ENCODE measurements around the gene CCDC141.
A peak's percentile ranks its signal among the peaks of the same experiment; 100 is the strongest.
"Not testable (repeated sequence)": the region's sequence is repeated elsewhere in the genome, so short reads cannot be mapped to it uniquely, and the experiment has no call there.

CCDC141 gene, protein sequence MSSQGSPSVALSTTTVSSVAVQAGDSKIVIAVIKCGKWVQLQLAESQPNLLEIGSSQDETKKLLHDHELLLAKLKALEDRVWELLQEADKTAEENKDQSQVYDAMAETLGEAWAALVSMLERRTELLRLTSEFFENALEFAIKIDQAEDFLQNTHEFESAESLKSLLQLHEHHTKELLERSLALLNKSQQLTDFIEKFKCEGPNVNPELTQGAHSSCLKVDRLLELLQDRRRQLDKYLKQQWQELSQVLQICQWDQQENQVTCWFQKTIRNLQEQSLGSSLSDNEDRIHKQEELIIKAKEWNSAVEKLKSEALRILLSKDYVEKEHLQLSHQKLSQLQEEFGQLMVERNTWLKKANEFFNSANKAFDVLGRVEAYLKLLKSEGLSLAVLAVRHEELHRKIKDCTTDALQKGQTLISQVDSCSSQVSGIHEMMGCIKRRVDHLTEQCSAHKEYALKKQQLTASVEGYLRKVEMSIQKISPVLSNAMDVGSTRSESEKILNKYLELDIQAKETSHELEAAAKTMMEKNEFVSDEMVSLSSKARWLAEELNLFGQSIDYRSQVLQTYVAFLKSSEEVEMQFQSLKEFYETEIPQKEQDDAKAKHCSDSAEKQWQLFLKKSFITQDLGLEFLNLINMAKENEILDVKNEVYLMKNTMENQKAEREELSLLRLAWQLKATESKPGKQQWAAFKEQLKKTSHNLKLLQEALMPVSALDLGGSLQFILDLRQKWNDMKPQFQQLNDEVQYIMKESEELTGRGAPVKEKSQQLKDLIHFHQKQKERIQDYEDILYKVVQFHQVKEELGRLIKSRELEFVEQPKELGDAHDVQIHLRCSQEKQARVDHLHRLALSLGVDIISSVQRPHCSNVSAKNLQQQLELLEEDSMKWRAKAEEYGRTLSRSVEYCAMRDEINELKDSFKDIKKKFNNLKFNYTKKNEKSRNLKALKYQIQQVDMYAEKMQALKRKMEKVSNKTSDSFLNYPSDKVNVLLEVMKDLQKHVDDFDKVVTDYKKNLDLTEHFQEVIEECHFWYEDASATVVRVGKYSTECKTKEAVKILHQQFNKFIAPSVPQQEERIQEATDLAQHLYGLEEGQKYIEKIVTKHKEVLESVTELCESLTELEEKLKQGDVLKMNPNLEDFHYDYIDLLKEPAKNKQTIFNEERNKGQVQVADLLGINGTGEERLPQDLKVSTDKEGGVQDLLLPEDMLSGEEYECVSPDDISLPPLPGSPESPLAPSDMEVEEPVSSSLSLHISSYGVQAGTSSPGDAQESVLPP (N-terminal part only)
- total RNA-seq = 2.5 to 57.1 (median 15.1) reads per million in 9 experiments

- no peaks in the 10 kb centered on the region for H3K9me3 Mint-ChIP-seq
- no peaks in the 10 kb centered on the region for H3K27me3 Mint-ChIP-seq
- peak; percentile 57 for ATAC-seq (replicated peaks)
- no peak for DNase-seq
- no peak within 1 kb of the TSS for H3K27ac Mint-ChIP-seq
- H3K4me1 Mint-ChIP-seq (ENCODE audit: low read depth in 2 of 2) = peaks cover 0 to under 1% of the 10 kb centered on the region in 2 donors
- no peaks in the 10 kb centered on the region for H3K36me3 Mint-ChIP-seq (ENCODE audit: insufficient read depth)
- peak within 1 kb of the TSS; percentile 63 to 75 for H3K4me3 Mint-ChIP-seq
Observed at GRCh38 chr2:179049546-179050311, at the start of gene CCDC141. Gene CCDC141, minus strand, starts transcription at chr2:179050137. Its CDS starts 196 bp downstream, at chr2:179049941.

DNA sequence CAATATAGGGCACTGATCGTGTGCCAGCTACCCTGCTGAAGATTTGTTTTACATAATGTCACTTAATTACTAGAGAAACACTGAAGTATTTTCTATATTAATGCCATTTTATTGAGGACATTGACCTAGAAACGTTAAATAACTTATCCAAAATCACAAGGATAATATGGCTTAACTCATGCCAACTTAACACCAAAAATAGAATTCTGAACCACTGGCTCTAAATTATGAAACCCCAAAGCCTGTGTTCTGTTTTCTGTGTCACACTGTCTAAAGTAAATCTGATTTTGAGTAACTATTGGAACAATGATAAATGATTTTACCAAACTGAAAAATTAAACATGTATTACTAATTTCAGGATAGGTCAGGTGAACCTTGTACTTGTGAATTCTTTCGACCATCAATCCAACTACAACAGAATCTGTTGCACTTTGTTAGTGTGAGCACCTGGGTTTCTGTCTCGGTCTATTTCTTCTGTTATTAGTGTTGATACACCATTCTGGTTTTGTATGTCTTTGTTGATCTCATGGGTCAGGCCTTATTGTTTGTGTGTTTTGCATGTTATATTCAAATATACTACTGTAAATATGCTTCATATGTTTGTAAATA, 48.2 kb upstream of the CCDC141 start:
- ATAC-seq (replicated peaks) = no peak
- H3K4me1 Mint-ChIP-seq (ENCODE audit: low read depth in 2 of 2) = peaks cover 0 to 7% of the 10 kb centered on the region in 2 donors

DNA sequence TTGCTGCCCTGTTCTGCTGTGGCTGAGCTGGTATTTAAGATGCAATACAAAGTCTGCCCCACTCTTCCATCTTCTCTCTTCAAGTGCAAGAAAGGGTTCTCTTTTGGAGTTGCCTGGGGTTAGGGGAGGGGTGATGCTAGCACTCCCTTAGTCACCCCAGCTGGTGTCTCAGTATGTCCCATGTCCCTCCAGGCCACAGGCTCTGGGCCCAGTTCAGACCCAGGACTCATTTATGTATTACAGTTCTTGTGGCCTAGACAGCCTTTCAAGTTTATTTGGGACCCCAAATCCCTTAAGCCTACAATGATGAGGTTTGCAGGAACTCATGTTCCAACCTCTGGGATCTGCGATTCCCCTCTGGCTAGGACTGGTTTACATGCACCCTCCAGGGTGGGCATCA, 47.2 kb upstream of the CCDC141 start:
- no peak overlapping the region for H3K27ac Mint-ChIP-seq
- no peaks in the 10 kb centered on the region for H3K27me3 Mint-ChIP-seq
- H3K4me3 Mint-ChIP-seq = no peak overlapping the region
- H3K36me3 Mint-ChIP-seq (ENCODE audit: insufficient read depth) = no peaks in the 10 kb centered on the region
- no peak for DNase-seq
- ATAC-seq (replicated peaks) = no peak
- peaks cover 0 to 7% of the 10 kb centered on the region in 2 donors for H3K4me1 Mint-ChIP-seq (ENCODE audit: low read depth in 2 of 2)
- peaks cover 0 to 2% of the 10 kb centered on the region in 2 donors for H3K9me3 Mint-ChIP-seq

More for the DNA sequence above, 48.2 kb upstream of the CCDC141 start:
- Mint-ChIP-seq H3K4me3 (no peak overlapping the region), H3K27me3 (no peaks in the 10 kb centered on the region), H3K9me3 (peaks cover 0 to 2% of the 10 kb centered on the region in 2 donors), H3K36me3 (ENCODE audit: insufficient read depth) (no peaks in the 10 kb centered on the region), H3K27ac (no peak overlapping the region)
- no peak for DNase-seq

DNA sequence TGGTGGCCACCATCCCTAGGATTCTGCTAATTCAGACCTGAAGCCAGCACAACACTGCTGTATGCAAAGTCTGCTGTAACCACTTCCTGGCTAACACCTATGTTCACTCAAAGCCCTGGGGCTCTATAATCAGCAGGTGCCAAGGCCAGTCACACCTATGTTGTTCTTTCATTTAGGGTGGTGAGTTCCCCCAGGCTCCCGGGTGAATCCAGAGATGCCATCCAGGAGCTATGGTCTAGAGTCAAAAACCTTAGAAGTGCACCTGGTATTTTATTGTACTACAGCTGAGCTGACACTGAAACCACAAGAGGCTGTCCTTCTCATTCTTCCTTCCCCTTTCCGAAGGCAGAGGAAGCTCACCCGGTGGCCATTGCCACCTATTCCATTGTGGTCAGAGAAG, 46.2 kb upstream of the CCDC141 start:
- DNase-seq = no peak
- H3K4me3 Mint-ChIP-seq = no peak overlapping the region
- peaks cover 0 to 2% of the 10 kb centered on the region in 2 donors for H3K9me3 Mint-ChIP-seq

GRCh38 chr2:179092912-179093311, 43.0 kb upstream of the CCDC141 start:
- H3K9me3 Mint-ChIP-seq; H3K4me1 Mint-ChIP-seq (ENCODE audit: low read depth in 2 of 2); DNase-seq; H3K27ac Mint-ChIP-seq; H3K27me3 Mint-ChIP-seq; ATAC-seq (replicated peaks); H3K4me3 Mint-ChIP-seq; H3K36me3 Mint-ChIP-seq (ENCODE audit: insufficient read depth): not testable (repeated sequence)

More for the DNA sequence above, 46.2 kb upstream of the CCDC141 start:
- Mint-ChIP-seq H3K36me3 (ENCODE audit: insufficient read depth) (no peaks in the 10 kb centered on the region), H3K4me1 (ENCODE audit: low read depth in 2 of 2) (peaks cover 0 to 7% of the 10 kb centered on the region in 2 donors), H3K27me3 (no peaks in the 10 kb centered on the region), H3K27ac (no peak overlapping the region)
- ATAC-seq (replicated peaks) = peak; percentile 70

- Mint-ChIP-seq H3K27me3 (no peaks in the 10 kb centered on the region), H3K27ac (no peak overlapping the region), H3K4me1 (ENCODE audit: low read depth in 2 of 2) (no peaks in the 10 kb centered on the region), H3K9me3 (peaks cover 0 to 7% of the 10 kb centered on the region in 2 donors), H3K4me3 (no peak overlapping the region), H3K36me3 (ENCODE audit: insufficient read depth) (no peaks in the 10 kb centered on the region)
- ATAC-seq (replicated peaks) (no peak), DNase-seq (no peak)
Observed at GRCh38 chr2:179082697-179083096, 32.8 kb upstream of the CCDC141 start.

DNA sequence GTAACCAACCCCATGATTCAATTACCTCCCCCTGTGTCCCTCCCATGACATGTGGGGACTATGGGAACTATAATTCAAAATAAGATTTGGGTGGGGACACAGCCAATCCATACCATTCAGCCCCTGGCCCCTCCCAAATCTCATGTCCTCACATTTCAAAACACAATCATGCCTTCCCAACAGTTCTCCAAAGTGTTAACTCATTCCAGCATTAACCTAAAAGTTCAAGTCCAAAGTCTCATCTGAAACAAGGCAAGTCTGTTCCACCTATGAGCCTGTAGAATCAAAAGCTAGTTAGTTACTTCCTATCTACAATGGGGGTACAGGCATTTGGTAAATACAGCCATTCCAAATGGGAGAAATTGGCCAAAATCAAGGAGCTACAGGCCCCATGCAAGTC, 32.0 kb upstream of the CCDC141 start:
- ATAC-seq (replicated peaks) (no peak), DNase-seq (no peak)
- H3K27ac Mint-ChIP-seq = no peak overlapping the region
- H3K9me3 Mint-ChIP-seq = peaks cover 0 to 7% of the 10 kb centered on the region in 2 donors
- H3K4me1 Mint-ChIP-seq (ENCODE audit: low read depth in 2 of 2) = no peaks in the 10 kb centered on the region
- no peak overlapping the region for H3K4me3 Mint-ChIP-seq
- H3K27me3 Mint-ChIP-seq = no peaks in the 10 kb centered on the region
- no peaks in the 10 kb centered on the region for H3K36me3 Mint-ChIP-seq (ENCODE audit: insufficient read depth)

DNA sequence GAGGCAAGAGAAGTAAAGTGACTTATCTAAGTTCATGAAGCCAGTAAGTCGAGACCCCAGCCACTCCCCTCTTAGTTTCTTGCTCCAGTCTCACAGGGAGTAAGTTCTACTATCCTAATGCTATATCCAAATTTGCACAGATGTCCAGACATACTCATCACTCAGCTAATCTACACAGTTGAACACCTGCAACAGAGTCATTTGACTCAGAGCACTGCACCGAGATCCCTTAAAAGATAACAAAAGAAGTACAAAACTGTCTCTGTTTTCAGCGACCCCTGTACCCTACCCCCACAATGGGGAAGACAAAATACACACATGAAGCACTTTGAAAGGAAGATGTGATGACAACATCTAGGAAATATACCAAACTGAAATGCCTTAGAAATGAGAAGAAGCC, 22.6 kb upstream of the CCDC141 start:
- no peak for DNase-seq
- Mint-ChIP-seq H3K36me3 (ENCODE audit: insufficient read depth) (no peaks in the 10 kb centered on the region), H3K27ac (no peak overlapping the region), H3K4me1 (ENCODE audit: low read depth in 2 of 2) (no peaks in the 10 kb centered on the region), H3K27me3 (no peaks in the 10 kb centered on the region), H3K9me3 (peaks cover 0 to 4% of the 10 kb centered on the region in 2 donors), H3K4me3 (no peak overlapping the region)
- ATAC-seq (replicated peaks) = no peak

GRCh38 chr2:179071810-179072355, 21.9 kb upstream of the CCDC141 start:
- peaks cover 0 to 4% of the 10 kb centered on the region in 2 donors for H3K9me3 Mint-ChIP-seq
- H3K27ac Mint-ChIP-seq = no peak overlapping the region
- ATAC-seq (replicated peaks) (no peak), DNase-seq (no peak)
- no peak overlapping the region for H3K4me3 Mint-ChIP-seq
- no peaks in the 10 kb centered on the region for H3K4me1 Mint-ChIP-seq (ENCODE audit: low read depth in 2 of 2)
- H3K36me3 Mint-ChIP-seq (ENCODE audit: insufficient read depth) = no peaks in the 10 kb centered on the region
- H3K27me3 Mint-ChIP-seq = no peaks in the 10 kb centered on the region

GRCh38 chr2:179070895-179071294, 21.0 kb upstream of the CCDC141 start:
- ATAC-seq (replicated peaks) (no peak), DNase-seq (no peak)
- H3K27me3 Mint-ChIP-seq = no peaks in the 10 kb centered on the region
- no peak overlapping the region for H3K27ac Mint-ChIP-seq
- no peaks in the 10 kb centered on the region for H3K36me3 Mint-ChIP-seq (ENCODE audit: insufficient read depth)
- no peaks in the 10 kb centered on the region for H3K4me1 Mint-ChIP-seq (ENCODE audit: low read depth in 2 of 2)
- H3K4me3 Mint-ChIP-seq = no peak overlapping the region
- peaks cover 0 to 4% of the 10 kb centered on the region in 2 donors for H3K9me3 Mint-ChIP-seq

- H3K36me3 Mint-ChIP-seq (ENCODE audit: insufficient read depth) = no peaks in the 10 kb centered on the region
- H3K9me3 Mint-ChIP-seq = peaks cover 0 to 4% of the 10 kb centered on the region in 2 donors
- no peaks in the 10 kb centered on the region for H3K27me3 Mint-ChIP-seq
- DNase-seq = no peak
- H3K4me1 Mint-ChIP-seq (ENCODE audit: low read depth in 2 of 2) = no peaks in the 10 kb centered on the region
- no peak overlapping the region for H3K27ac Mint-ChIP-seq
- no peak for ATAC-seq (replicated peaks)
- H3K4me3 Mint-ChIP-seq = no peak overlapping the region
Observed at GRCh38 chr2:179069685-179070084, 19.7 kb upstream of the CCDC141 start.
